WTC11 (cell line): ENCODE measurements around the gene C9orf72. TPM values are rescaled to one million over a fixed set of nuclear protein-coding genes. Genes with fewer than 3 reads are reported as not detected.

Experiments used
- ATAC-seq: fragments of 200-7000 bp; cut with Tn5 transposase; 2 replicates; pipeline ENCODE4 v1.10.0; 2021; ENCODE audit warnings: mild to moderate bottlenecking, moderate library complexity
- CTCF ChIA-PET: fragments of 300-600 bp; sonication (Branson Sonifier 250); formaldehyde crosslinking; loops from one replicate; lab custom pipeline; 2021; ENCODE audit warnings: antibody characterized with exemption; lab: Charles Lee
- POLR2A ChIA-PET: fragments of 350-600 bp; sonication (Branson Sonifier 250); formaldehyde crosslinking; loops from one replicate; lab custom pipeline; 2021; ENCODE audit warnings: antibody characterized with exemption; lab: Charles Lee
- DNase-seq: peaks from one replicate; pipeline ENCODE4 v3.0.0; 2021; ENCODE audit warnings: low spot score
- H3K27ac Mint-ChIP-seq: 2 replicates; pipeline ENCODE4 v1.8.0; 2021; ENCODE audit warnings: mixed read lengths
- H3K27me3 Mint-ChIP-seq: 2 replicates; pipeline ENCODE4 v1.8.0; 2021; ENCODE audit warnings: low read depth, mild to moderate bottlenecking, moderate library complexity, mixed read lengths
- H3K36me3 Mint-ChIP-seq: 2 replicates; pipeline ENCODE4 v1.8.0; 2021; ENCODE audit warnings: mixed read lengths
- H3K4me1 Mint-ChIP-seq: 2 replicates; pipeline ENCODE4 v1.8.0; 2022; ENCODE audit warnings: mixed read lengths
- H3K4me3 Mint-ChIP-seq: 2 replicates; pipeline ENCODE4 v1.8.0; 2021; ENCODE audit warnings: mild to moderate bottlenecking, moderate library complexity, mixed read lengths
- H3K9me3 Mint-ChIP-seq: 2 replicates; pipeline ENCODE4 v1.8.0; 2021; ENCODE audit warnings: mixed read lengths
- ATF2 ChIP-seq: sonication (generic); formaldehyde crosslinking; IDR thresholded peaks from 2 replicates; pipeline ENCODE4 v1.8.1; 2022; ENCODE audit warnings: low read depth, missing genetic modification reagents, borderline replicate concordance
- ATF6 ChIP-seq: sonication (generic); formaldehyde crosslinking; IDR thresholded peaks from 2 replicates; pipeline ENCODE4 v1.8.1; 2023; ENCODE audit warnings: mild to moderate bottlenecking, missing genetic modification reagents
- ESRRA ChIP-seq: sonication (generic); formaldehyde crosslinking; IDR thresholded peaks from 2 replicates; pipeline ENCODE4 v1.8.1; 2022; ENCODE audit warnings: mild to moderate bottlenecking, missing genetic modification reagents, borderline replicate concordance
- GTF2I ChIP-seq: fragments of 250-450 bp; sonication (Bioruptor Pico); conservative IDR thresholded peaks from 2 replicates; pipeline ENCODE4 v1.4.0; 2021; ENCODE audit warnings: mild to moderate bottlenecking
- HMGXB4 ChIP-seq: sonication (generic); formaldehyde crosslinking; IDR thresholded peaks from 2 replicates; pipeline ENCODE4 v1.8.1; 2023; ENCODE audit warnings: mild to moderate bottlenecking, moderate library complexity, missing genetic modification reagents
- IRF2 ChIP-seq: sonication (generic); formaldehyde crosslinking; IDR thresholded peaks from 2 replicates; pipeline ENCODE4 v1.8.0; 2022; ENCODE audit warnings: low read depth, missing genetic modification reagents, borderline replicate concordance
- NFYB ChIP-seq: sonication (generic); formaldehyde crosslinking; conservative IDR thresholded peaks from 2 replicates; pipeline ENCODE4 v1.8.0; 2022; ENCODE audit warnings: low read depth, missing genetic modification reagents
- NR1H2 ChIP-seq: sonication (generic); formaldehyde crosslinking; IDR thresholded peaks from 2 replicates; pipeline ENCODE4 v1.9.0; 2021; ENCODE audit warnings: mild to moderate bottlenecking, moderate library complexity, missing genetic modification reagents
- PREB ChIP-seq: sonication (generic); formaldehyde crosslinking; IDR thresholded peaks from 2 replicates; pipeline ENCODE4 v1.8.1; 2022; ENCODE audit warnings: mild to moderate bottlenecking, missing genetic modification reagents, moderate library complexity, borderline replicate concordance
- TEAD4 ChIP-seq: sonication (generic); formaldehyde crosslinking; IDR thresholded peaks from 2 replicates; pipeline ENCODE4 v1.8.0; 2022; ENCODE audit warnings: mild to moderate bottlenecking, missing genetic modification reagents
- USF1 ChIP-seq: sonication (generic); formaldehyde crosslinking; IDR thresholded peaks from 2 replicates; pipeline ENCODE4 v1.8.0; 2022; ENCODE audit warnings: mild to moderate bottlenecking, missing genetic modification reagents
- ZNF121 ChIP-seq: sonication (generic); formaldehyde crosslinking; IDR thresholded peaks from 2 replicates; pipeline ENCODE4 v1.8.0; 2023; ENCODE audit warnings: missing genetic modification reagents
- ZNF232 ChIP-seq: sonication (generic); formaldehyde crosslinking; IDR thresholded peaks from 2 replicates; pipeline ENCODE4 v1.8.0; 2022; ENCODE audit warnings: mild to moderate bottlenecking, missing genetic modification reagents
- ZNF281 ChIP-seq: sonication (generic); formaldehyde crosslinking; IDR thresholded peaks from 2 replicates; pipeline ENCODE4 v1.8.0; 2023; ENCODE audit warnings: mild to moderate bottlenecking, missing genetic modification reagents
- ZNF512 ChIP-seq: sonication (generic); formaldehyde crosslinking; IDR thresholded peaks from 2 replicates; pipeline ENCODE4 v1.8.1; 2022; ENCODE audit warnings: missing genetic modification reagents, borderline replicate concordance
- ZNF532 ChIP-seq: fragments of 250-450 bp; sonication (Bioruptor Pico); IDR thresholded peaks from 2 replicates; pipeline ENCODE4 v1.9.0; 2021; ENCODE audit warnings: mild to moderate bottlenecking, borderline replicate concordance
- total RNA-seq: library from RNA; stranded (reverse); gene quantifications from 3 replicates; pipeline ENCODE4 v1.2.3, GENCODE V29; 2021

The C9orf72 gene
- total RNA-seq, 1 experiment from 2014 or later, result 21.5 TPM

GRCh38 chr9:27540502-27540901 is 32.8 kb downstream of the C9orf72 start:
- TF ChIP-seq ATF6 (no peak), IRF2 (CRISPR knock-in tag) (no peak), NR1H2 (no peak), HMGXB4 (CRISPR knock-in tag) (no peak), ZNF281 (CRISPR knock-in tag) (no peak), ZNF532 (no peak), ZNF232 (CRISPR knock-in tag) (no peak), ESRRA (CRISPR knock-in tag) (no peak), GTF2I (no peak)
- CTCF ChIA-PET, result interaction anchor here (1.8 to 2.7 kb wide), 2 partner anchors 11 to 207 kb away, joined by 4 to 14 read pairs; partner anchors contain the start of gene MOB3B
- Mint-ChIP-seq H3K4me3 (no peak overlapping the region), H3K27me3 (no peaks in the 10 kb centered on the region), H3K36me3 (peaks cover 25% of the 10 kb centered on the region), H3K9me3 (peaks cover 4% of the 10 kb centered on the region), H3K4me1 (peaks cover 18% of the 10 kb centered on the region), H3K27ac (no peak overlapping the region)
- POLR2A ChIA-PET, result no interaction called here
- DNase-seq, result no peak
- no peak for ATAC-seq

- no peak overlapping the region for H3K4me3 Mint-ChIP-seq
- ChIA-PET CTCF (interaction anchor here (1.0 to 2.7 kb wide), 3 partner anchors 10 to 206 kb away, joined by 3 to 14 read pairs (median 4); partner anchors contain the start of gene MOB3B), POLR2A (no interaction called here)
- H3K36me3 Mint-ChIP-seq, result peaks cover 21% of the 10 kb centered on the region
- H3K27me3 Mint-ChIP-seq, result no peaks in the 10 kb centered on the region
- ATAC-seq, result no peak
- peaks cover 4% of the 10 kb centered on the region for H3K9me3 Mint-ChIP-seq
- no peak for DNase-seq
- peak overlapping the region; percentile 57 for H3K27ac Mint-ChIP-seq
- peaks cover 20% of the 10 kb centered on the region for H3K4me1 Mint-ChIP-seq
- no peak for TF ChIP-seq USF1 (CRISPR knock-in tag)
- no peak for TF ChIP-seq ZNF512
- TF ChIP-seq PREB (CRISPR knock-in tag), result no peak
- TF ChIP-seq ATF2 (CRISPR knock-in tag), result no peak
- TF ChIP-seq NFYB (CRISPR knock-in tag), result no peak
- TF ChIP-seq ZNF121, result no peak
- TF ChIP-seq TEAD4, result no peak
These were observed 33.5 kb downstream of the C9orf72 start for GRCh38 chr9:27539479-27540441.
